Muscle of leg (tissue), 11 donors: ENCODE results near the gene IPO4. TPM values are rescaled to one million over a fixed set of nuclear protein-coding genes. Genes with fewer than 3 reads are reported as not detected.
A peak's percentile ranks its signal among the peaks of the same experiment; 100 is the strongest.

ENCODE experiments used
- DNase-seq: peaks from one replicate; pipeline ENCODE4 v3.0.0; 2013
- H3K27ac ChIP-seq: one replicate; pipeline ENCODE4 v1.5.1; 2013; ENCODE audit warnings: mild to moderate bottlenecking, low read length, control low read depth
- H3K27me3 ChIP-seq: one replicate; pipeline ENCODE4 v1.6.1; 2013; ENCODE audit warnings: low read length; ENCODE audit not compliant: control insufficient read depth, insufficient read depth
- H3K36me3 ChIP-seq: one replicate; pipeline ENCODE4 v1.6.1; 2013; ENCODE audit warnings: low read length; ENCODE audit not compliant: control insufficient read depth, insufficient read depth
- H3K4me1 ChIP-seq: one replicate; pipeline ENCODE4 v1.6.1; 2013; ENCODE audit warnings: low read length; ENCODE audit not compliant: control insufficient read depth, insufficient read depth
- H3K4me3 ChIP-seq: one replicate; pipeline ENCODE4 v1.5.1; 2013; ENCODE audit warnings: low read length, control low read depth
- H3K9me3 ChIP-seq: replicated peaks from 2 replicates; pipeline ENCODE4 v1.6.1; 2013; ENCODE audit warnings: low read depth, low read length; ENCODE audit not compliant: control insufficient read depth
- WGBS: methylation state at CpG from one replicate; pipeline ENCODE4 v1.1.5; 2013; ENCODE audit warnings: missing lambda C conversion rate; ENCODE audit not compliant: insufficient coverage; 5-methylcytosine and 5-hydroxymethylcytosine counted together
- polyA plus RNA-seq, 8 donors: library from polyadenylated mRNA; unstranded; fragments of 120-200 nt; gene quantifications; one replicate each; pipeline versions ENCODE4 v1.2.1 to v1.2.3, GENCODE V29; 2013; ENCODE audit warnings: inconsistent platforms in 1 of 8, low replicate concordance in 1 of 8; ENCODE audit not compliant: insufficient read length in 8 of 8, insufficient read depth in 1 of 8
- total RNA-seq: library from RNA; stranded (reverse); fragments of 120-200 nt; gene quantifications from one replicate; pipeline ENCODE4 v1.2.4, GENCODE V29; 2013

The IPO4 gene
- total and polyA plus RNA-seq, 9 donors: 19.9 to 37.5 (median 29.4) TPM

DNA sequence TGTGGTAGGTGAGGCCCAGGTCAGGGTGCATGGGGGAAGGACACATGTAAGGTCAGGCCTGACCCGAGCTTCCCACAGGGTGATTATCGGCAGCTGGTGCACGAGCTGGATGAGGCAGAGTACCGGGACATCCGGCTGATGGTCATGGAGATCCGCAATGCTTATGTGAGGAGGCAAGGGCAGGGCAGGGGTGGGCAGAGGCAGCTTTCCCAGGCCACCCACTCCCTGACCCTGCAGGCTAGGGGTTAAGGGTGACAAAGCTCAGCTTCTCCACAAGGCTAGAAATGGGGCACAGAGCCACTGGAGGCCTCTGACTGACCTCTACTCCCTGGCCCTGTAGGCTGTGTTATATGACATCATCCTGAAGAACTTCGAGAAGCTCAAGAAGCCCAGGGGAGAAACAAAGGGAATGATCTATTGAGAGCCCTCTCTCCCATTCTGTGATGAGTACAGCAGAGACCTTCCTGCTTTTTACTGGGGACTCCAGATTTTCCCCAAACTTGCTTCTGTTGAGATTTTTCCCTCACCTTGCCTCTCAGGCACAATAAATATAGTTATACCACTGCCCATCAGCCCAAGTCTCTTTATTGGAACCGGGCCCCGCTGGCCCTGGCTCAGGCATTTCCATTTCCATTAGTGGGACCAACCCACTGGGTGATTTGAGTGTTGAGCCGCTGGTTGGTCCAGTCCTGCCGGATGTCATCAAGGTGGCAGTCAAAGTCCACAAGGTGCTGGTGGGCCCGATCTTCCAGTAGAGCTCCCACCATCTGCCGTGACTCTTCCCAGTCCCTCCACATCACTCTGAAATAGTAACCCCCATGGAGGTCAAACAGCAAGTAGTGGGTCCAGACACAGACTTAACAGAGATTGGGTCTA lies 50.0 kb downstream of the IPO4 start:
- H3K27me3 ChIP-seq: no peaks in the 10 kb centered on the region
- no peak for DNase-seq
- no peaks in the 10 kb centered on the region for H3K9me3 ChIP-seq
- H3K36me3 ChIP-seq: peaks cover 37% of the 10 kb centered on the region
- peaks cover 51% of the 10 kb centered on the region for H3K4me1 ChIP-seq
- peak overlapping the region; percentile 55 for H3K27ac ChIP-seq
- WGBS: 75% methylated on average over 5 of the region's 13 CpGs
- no peak overlapping the region for H3K4me3 ChIP-seq

- H3K4me1 ChIP-seq: peaks cover 57% of the 10 kb centered on the region
- peaks cover 33% of the 10 kb centered on the region for H3K36me3 ChIP-seq
- no peaks in the 10 kb centered on the region for H3K27me3 ChIP-seq
- WGBS: 85% methylated on average over 6 of the region's 8 CpGs
- no peak overlapping the region for H3K4me3 ChIP-seq
- H3K9me3 ChIP-seq: no peaks in the 10 kb centered on the region
- no peak overlapping the region for H3K27ac ChIP-seq
- no peak for DNase-seq
Observed at GRCh38 chr14:24137529-24138395, 50.9 kb downstream of the IPO4 start.

- WGBS: 28% methylated on average over 7 of the region's 13 CpGs
- peak overlapping the region; percentile 79 for H3K27ac ChIP-seq
Observed at GRCh38 chr14:24136684-24137528, 51.7 kb downstream of the IPO4 start.

DNA sequence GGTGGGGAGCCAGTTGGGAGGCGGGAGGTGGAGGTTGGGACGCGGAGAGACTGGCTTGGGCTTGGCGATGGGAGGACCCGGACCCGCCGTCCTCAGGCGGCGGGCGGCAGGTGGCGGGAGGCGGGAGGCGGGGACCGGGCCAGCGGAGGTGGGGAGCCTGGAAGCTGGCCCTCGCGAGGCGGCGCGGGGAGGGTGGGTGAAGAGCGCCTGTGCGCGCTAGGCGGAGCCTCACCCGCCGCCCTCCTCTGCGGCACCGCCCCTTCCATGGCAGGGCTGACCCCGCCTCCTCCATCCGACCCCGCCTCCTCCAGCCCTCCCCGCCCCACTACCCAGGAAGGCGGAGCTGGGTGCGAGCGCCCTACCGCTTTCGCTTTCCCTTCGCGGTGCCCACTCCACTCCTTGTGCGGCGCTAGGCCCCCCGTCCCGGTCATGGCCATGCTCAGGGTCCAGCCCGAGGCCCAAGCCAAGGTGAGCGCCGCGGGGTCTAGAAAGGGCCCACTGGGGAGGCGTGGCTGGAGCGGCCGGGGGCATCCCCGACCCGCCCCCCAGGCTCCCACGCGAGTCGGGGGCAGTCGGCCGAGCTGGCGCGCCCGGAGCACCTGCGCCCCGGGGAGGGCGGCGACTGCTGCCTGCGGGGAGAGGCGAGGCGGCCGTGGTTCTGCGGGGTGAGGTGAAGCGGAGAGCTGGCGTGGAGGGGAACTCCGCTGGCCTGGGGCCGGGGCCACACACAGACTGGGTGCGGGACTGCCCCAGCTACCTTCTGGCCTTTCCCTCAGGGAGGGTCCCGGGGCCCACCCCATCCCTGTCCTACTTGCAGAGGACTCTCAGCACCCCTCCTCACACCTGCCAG lies 52.6 kb downstream of the IPO4 start, which contains the start of gene PSME1:
PSME1 (plus strand) TSS at position 361 of the 850 bp plus-strand sequence; CDS start at position 430, 69 bp downstream.
- Histone ChIP-seq H3K4me3 (peak within 1 kb of the TSS; percentile 95), H3K27ac (peak within 1 kb of the TSS; percentile 90), H3K9me3 (no peaks in the 10 kb centered on the region), H3K4me1 (peaks cover 63% of the 10 kb centered on the region), H3K27me3 (no peaks in the 10 kb centered on the region), H3K36me3 (peaks cover 37% of the 10 kb centered on the region)
- WGBS: under 1% methylated on average over 70 of the region's 75 CpGs
- peak; percentile 95 for DNase-seq

More at GRCh38 chr14:24136684-24137528, 51.7 kb downstream of the IPO4 start:
- DNase-seq: no peak
- Histone ChIP-seq H3K36me3 (peaks cover 37% of the 10 kb centered on the region), H3K4me1 (peaks cover 61% of the 10 kb centered on the region), H3K4me3 (peak overlapping the region; percentile 95), H3K27me3 (no peaks in the 10 kb centered on the region), H3K9me3 (no peaks in the 10 kb centered on the region)

DNA sequence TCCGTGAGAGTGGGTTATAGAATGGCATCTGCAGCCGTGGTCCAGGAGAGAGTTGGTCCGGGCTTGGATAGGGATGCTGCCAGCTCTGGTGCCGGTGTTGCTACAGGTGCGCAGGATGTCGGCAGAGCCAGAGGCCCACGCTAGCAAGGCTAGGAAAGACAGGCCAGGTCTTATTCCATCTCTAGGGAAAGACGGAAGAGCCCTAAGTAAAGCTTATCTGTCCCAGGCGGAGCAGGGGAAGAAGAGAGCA lies 53.1 kb downstream of the IPO4 start:
- Histone ChIP-seq H3K36me3 (peaks cover 37% of the 10 kb centered on the region), H3K4me3 (peak overlapping the region; percentile 95), H3K27me3 (no peaks in the 10 kb centered on the region), H3K9me3 (no peaks in the 10 kb centered on the region), H3K27ac (peak overlapping the region; percentile 90), H3K4me1 (peaks cover 64% of the 10 kb centered on the region)
- WGBS: 2% methylated on average over 9 of the region's 9 CpGs
- no peak for DNase-seq

DNA sequence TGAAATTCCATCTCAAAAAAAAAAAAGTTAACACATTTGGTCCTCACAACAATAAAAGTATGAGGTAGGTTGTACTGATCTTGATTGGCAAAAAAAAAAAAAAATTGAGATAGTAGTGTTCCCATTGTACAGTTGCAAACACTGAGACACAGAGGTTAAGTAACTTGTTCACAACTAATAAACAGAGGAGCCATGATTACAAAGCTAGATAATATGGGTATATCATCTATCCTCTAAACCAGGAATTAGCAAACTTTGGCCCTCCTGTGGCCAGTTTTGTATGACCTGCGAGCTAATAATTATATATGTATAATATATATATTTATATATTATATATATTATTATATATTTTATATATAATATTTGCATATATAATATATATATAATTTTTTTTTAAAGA lies 54.9 kb downstream of the IPO4 start:
- Histone ChIP-seq H3K36me3 (peaks cover 27% of the 10 kb centered on the region), H3K27ac (no peak overlapping the region), H3K27me3 (no peaks in the 10 kb centered on the region), H3K4me1 (peaks cover 60% of the 10 kb centered on the region), H3K4me3 (no peak overlapping the region), H3K9me3 (no peaks in the 10 kb centered on the region)
- no peak for DNase-seq
- no CpG with 5 or more reads among the region's 1 CpG for WGBS

- peaks cover 54% of the 10 kb centered on the region for H3K4me1 ChIP-seq
Observed at GRCh38 chr14:24132976-24133375, 55.6 kb downstream of the IPO4 start.

DNA sequence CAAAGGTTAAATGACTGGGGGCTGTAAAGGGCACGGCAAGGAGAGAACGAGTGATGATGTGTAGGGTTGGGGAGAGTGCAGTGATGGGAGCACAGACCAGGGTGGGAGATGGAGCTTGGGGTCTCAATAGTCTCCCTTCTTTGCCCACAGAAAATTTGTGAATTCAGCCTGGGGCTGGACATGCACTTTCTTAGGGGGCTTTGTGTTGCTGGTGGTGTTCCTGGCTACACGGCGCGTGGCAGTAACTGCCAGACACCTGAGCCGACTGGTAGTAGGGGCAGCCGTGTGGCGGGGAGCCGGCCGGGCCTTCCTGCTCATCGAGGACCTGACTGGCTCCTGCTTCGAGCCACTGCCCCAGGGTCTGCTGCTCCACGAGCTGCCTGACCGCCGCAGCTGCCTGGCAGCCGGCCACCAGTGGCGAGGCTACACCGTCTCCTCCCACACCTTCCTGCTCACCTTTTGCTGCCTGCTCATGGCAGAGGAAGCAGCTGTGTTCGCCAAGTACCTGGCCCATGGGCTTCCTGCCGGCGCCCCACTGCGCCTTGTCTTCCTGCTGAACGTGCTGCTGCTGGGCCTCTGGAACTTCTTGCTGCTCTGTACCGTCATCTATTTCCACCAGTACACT lies 56.4 kb downstream of the IPO4 start:
- no peak for DNase-seq
- Histone ChIP-seq H3K9me3 (no peaks in the 10 kb centered on the region), H3K27ac (peak overlapping the region; percentile 90), H3K4me3 (peak overlapping the region; percentile 61), H3K27me3 (no peaks in the 10 kb centered on the region), H3K36me3 (peaks cover 12% of the 10 kb centered on the region), H3K4me1 (peaks cover 49% of the 10 kb centered on the region)
- WGBS: 55% methylated on average over 24 of the region's 24 CpGs

More at GRCh38 chr14:24132976-24133375, 55.6 kb downstream of the IPO4 start:
- no CpG with 5 or more reads among the region's 2 CpGs for WGBS
- Histone ChIP-seq H3K27ac (peak overlapping the region; percentile 90), H3K9me3 (no peaks in the 10 kb centered on the region), H3K27me3 (no peaks in the 10 kb centered on the region), H3K4me3 (peak overlapping the region; percentile 61), H3K36me3 (peaks cover 20% of the 10 kb centered on the region)
- DNase-seq: no peak

DNA sequence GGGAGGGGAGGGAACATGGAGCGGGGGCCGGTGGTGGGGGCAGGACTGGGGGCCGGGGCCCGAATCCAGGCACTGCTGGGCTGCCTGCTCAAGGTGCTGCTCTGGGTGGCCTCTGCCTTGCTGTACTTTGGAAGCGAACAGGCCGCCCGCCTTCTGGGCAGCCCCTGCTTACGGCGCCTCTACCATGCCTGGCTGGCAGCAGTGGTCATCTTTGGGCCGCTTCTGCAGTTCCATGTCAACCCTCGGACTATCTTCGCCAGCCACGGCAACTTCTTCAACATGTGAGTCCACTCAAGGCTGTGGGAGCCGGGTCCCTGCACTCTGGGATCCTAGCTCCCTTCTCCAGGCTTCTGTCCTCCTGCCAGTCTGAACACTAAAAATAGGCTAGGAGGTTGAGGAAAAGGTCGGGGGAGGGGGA lies 57.1 kb downstream of the IPO4 start:
- no peaks in the 10 kb centered on the region for H3K9me3 ChIP-seq
- peak overlapping the region; percentile 90 for H3K27ac ChIP-seq
- H3K4me3 ChIP-seq: peak overlapping the region; percentile 61
- peaks cover 7% of the 10 kb centered on the region for H3K36me3 ChIP-seq
- DNase-seq: no peak
- H3K27me3 ChIP-seq: no peaks in the 10 kb centered on the region
- WGBS: 53% methylated on average over 10 of the region's 15 CpGs
- H3K4me1 ChIP-seq: peaks cover 43% of the 10 kb centered on the region
